Ascending aorta (tissue), 2 donors: ENCODE measurements around the gene TOPAZ1. TPM values are rescaled to one million over a fixed set of nuclear protein-coding genes. Genes with fewer than 3 reads are reported as not detected.

Experiments
- DNase-seq, 2 donors: peaks; one replicate each; pipeline ENCODE4 v3.0.0-alpha.2; 2019; ENCODE audit warnings: low spot score in 2 of 2
- H3K27ac ChIP-seq, 2 donors: fragments of 200-600 bp; sonication (generic); one replicate each; pipeline ENCODE4 v1.5.1; 2016 to 2017; ENCODE audit warnings: mild to moderate bottlenecking in 1 of 2
- H3K27me3 ChIP-seq: fragments of 200-600 bp; sonication (generic); one replicate; pipeline ENCODE4 v1.5.1; 2017
- H3K36me3 ChIP-seq, 2 donors: fragments of 200-600 bp; sonication (generic); one replicate each; pipeline ENCODE4 v1.5.1; 2016
- H3K4me1 ChIP-seq, 2 donors: fragments of 200-600 bp; sonication (generic); one replicate each; pipeline ENCODE4 v1.5.1; 2016 to 2017; ENCODE audit warnings: mild to moderate bottlenecking in 1 of 2
- H3K4me3 ChIP-seq, 2 donors: fragments of 200-600 bp; sonication (generic); one replicate each; pipeline ENCODE4 v1.5.1; 2016 to 2017; ENCODE audit warnings: mild to moderate bottlenecking in 1 of 2
- H3K9me3 ChIP-seq, 2 donors: fragments of 200-600 bp; sonication (generic); one replicate each; pipeline ENCODE4 v1.5.1; 2016
- CTCF ChIP-seq, 3 experiments: fragments of 200-600 bp in 2 of 3; fragments of 450-650 bp in 1 of 3; sonication (generic) in 2 of 3; IDR thresholded peaks; one replicate each; pipeline ENCODE4 v1.5.1; 2016 to 2019; ENCODE audit warnings: antibody characterized with exemption in 3 of 3, mild to moderate bottlenecking in 1 of 3, moderate library complexity in 1 of 3
- intact Hi-C: fragments of 100-400 bp; cut with DNase I; formaldehyde crosslinking; loops from one replicate; pipeline ENCODE4 v1.15.1; 2023
- total RNA-seq: library from RNA; depleted of rRNA; stranded (reverse); fragments of >200 nt; gene quantifications from one replicate; pipeline ENCODE4 v1.1.0, GENCODE V29; 2016

Gene TOPAZ1
- total RNA-seq, 1 donor from 2014 or later, result not detected

- no peaks in the 10 kb centered on the region for H3K36me3 ChIP-seq
- intact Hi-C loops, result no loop called here
- no peaks in the 10 kb centered on the region for H3K9me3 ChIP-seq
- no peaks in the 10 kb centered on the region for H3K4me1 ChIP-seq
- DNase-seq, result no peak
- H3K27me3 ChIP-seq, result no peaks in the 10 kb centered on the region
- no peak for TF ChIP-seq CTCF (IDR thresholded peaks at IDR 0.05)
- no peak overlapping the region for H3K4me3 ChIP-seq
- H3K27ac ChIP-seq, result no peak overlapping the region
Observed at GRCh38 chr3:44330444-44330843, 88.8 kb downstream of the TOPAZ1 start.

- Histone ChIP-seq H3K27ac (no peak overlapping the region), H3K9me3 (no peaks in the 10 kb centered on the region), H3K4me1 (peaks cover 0 to 5% of the 10 kb centered on the region in 2 donors), H3K4me3 (no peak overlapping the region), H3K27me3 (no peaks in the 10 kb centered on the region), H3K36me3 (no peaks in the 10 kb centered on the region)
- no peak for TF ChIP-seq CTCF (IDR thresholded peaks at IDR 0.05)
- DNase-seq, result no peak
- intact Hi-C loops, result no loop called here
Observed at GRCh38 chr3:44334326-44334725, 92.6 kb downstream of the TOPAZ1 start.

GRCh38 chr3:44337248-44337785 is 95.6 kb downstream of the TOPAZ1 start:
- no peaks in the 10 kb centered on the region for H3K9me3 ChIP-seq
- intact Hi-C loops, result loop anchor here (5.0 kb wide), 5 partner anchors 105 to 715 kb away; partner anchors contain the start of genes ANO10, KIAA1143, KIF15 and TMEM42
- peak overlapping the region; percentile 64 to 84 for H3K4me3 ChIP-seq
- peaks cover 4 to 19% of the 10 kb centered on the region in 2 donors for H3K4me1 ChIP-seq
- H3K36me3 ChIP-seq, result no peaks in the 10 kb centered on the region
- H3K27me3 ChIP-seq, result no peaks in the 10 kb centered on the region
- H3K27ac ChIP-seq, result peak overlapping the region; percentile 94
- TF ChIP-seq CTCF (IDR thresholded peaks at IDR 0.05), result peak in 2 of 3 experiments; percentile 29 to 34
- DNase-seq, result no peak

- Histone ChIP-seq H3K36me3 (no peaks in the 10 kb centered on the region), H3K27ac (peak within 1 kb of the TSS; percentile 94), H3K27me3 (no peaks in the 10 kb centered on the region), H3K4me3 (peak within 1 kb of the TSS; percentile 64 to 84), H3K9me3 (no peaks in the 10 kb centered on the region), H3K4me1 (peaks cover 4 to 24% of the 10 kb centered on the region in 2 donors)
- intact Hi-C loops, result loop anchor here (1.0 to 5.0 kb wide), 6 partner anchors 17 to 716 kb away; partner anchors contain the start of genes ANO10, KIAA1143, KIF15 and TMEM42
- DNase-seq, result peak; percentile 90 to 99
- no peak for TF ChIP-seq CTCF (IDR thresholded peaks at IDR 0.05)
Observed at GRCh38 chr3:44338010-44338827, 96.5 kb downstream of the TOPAZ1 start, which contains the start of gene TCAIM. TCAIM (plus strand) TSS chr3:44338766; CDS start chr3:44354783, 16,017 bp downstream.

DNA sequence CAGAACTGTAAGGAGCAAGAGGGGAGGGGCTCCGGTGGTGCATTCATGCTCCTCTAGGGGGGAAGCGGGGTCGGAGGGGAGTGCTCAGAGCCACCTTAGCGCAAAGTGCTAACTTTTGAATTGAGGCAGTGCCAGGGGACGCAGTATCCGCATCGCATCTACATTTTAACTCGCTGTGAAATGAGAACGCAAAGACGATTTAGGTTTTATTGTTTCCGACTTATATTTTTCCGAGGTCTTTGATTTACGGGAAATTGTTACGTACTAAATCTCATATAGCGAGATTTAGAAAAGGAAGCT is 97.1 kb downstream of the TOPAZ1 start:
- TF ChIP-seq CTCF (IDR thresholded peaks at IDR 0.05), result no peak
- H3K27ac ChIP-seq, result peak overlapping the region; percentile 94
- peak overlapping the region; percentile 64 to 84 for H3K4me3 ChIP-seq
- no peaks in the 10 kb centered on the region for H3K9me3 ChIP-seq
- H3K36me3 ChIP-seq, result no peaks in the 10 kb centered on the region
- H3K4me1 ChIP-seq, result peaks cover 4 to 24% of the 10 kb centered on the region in 2 donors
- intact Hi-C loops, result loop anchor here (1.0 to 5.0 kb wide), 6 partner anchors 17 to 716 kb away; partner anchors contain the start of genes ANO10, KIAA1143, KIF15 and TMEM42
- no peak for DNase-seq
- no peaks in the 10 kb centered on the region for H3K27me3 ChIP-seq
